Measurements from ENCODE around the gene TTC17. TPM values are rescaled to one million over a fixed set of nuclear protein-coding genes. Genes with fewer than 3 reads are reported as not detected.

The TTC17 gene
- total RNA-seq, 1 donor = 77.4 TPM

DNA sequence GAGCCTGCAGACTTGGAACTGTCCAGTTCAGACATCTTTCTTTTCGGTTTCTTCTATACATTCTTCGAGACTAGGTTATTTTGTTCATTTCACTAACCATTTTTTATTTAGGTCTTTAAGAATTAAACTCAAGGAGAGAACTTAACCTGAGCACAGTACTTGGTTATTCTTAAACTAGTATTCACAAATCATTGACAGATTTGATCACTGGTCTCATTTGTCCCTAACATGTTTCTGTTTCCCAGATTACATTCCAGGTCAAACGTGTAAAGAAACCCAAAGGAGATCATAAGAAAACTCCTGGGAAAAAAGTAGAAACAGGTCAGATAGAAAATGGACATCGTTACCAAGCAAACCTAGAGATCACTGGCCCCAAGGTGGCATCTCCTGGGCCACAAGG, 85.1 kb downstream of the TTC17 start:
- H2AFZ ChIP-seq (ENCODE audit: low read length) = no peak overlapping the region
- no peaks in the 10 kb centered on the region for H3K27me3 ChIP-seq (ENCODE audit: insufficient read depth, low read length)
- H3K4me2 ChIP-seq (ENCODE audit: insufficient read depth, low read length) = no peak overlapping the region
- H3K4me3 ChIP-seq (ENCODE audit: insufficient read depth, low read length) = no peak overlapping the region
- no peaks in the 10 kb centered on the region for H3K79me2 ChIP-seq (ENCODE audit: insufficient read depth, low read length)
- no peaks in the 10 kb centered on the region for H3K4me1 ChIP-seq (ENCODE audit: insufficient read depth, low read length)
- H4K20me1 ChIP-seq (ENCODE audit: insufficient read depth, low read length) = no peaks in the 10 kb centered on the region
- H3K27ac ChIP-seq (ENCODE audit: low read depth, low read length) = no peak overlapping the region
- TF ChIP-seq, protein P1, sequence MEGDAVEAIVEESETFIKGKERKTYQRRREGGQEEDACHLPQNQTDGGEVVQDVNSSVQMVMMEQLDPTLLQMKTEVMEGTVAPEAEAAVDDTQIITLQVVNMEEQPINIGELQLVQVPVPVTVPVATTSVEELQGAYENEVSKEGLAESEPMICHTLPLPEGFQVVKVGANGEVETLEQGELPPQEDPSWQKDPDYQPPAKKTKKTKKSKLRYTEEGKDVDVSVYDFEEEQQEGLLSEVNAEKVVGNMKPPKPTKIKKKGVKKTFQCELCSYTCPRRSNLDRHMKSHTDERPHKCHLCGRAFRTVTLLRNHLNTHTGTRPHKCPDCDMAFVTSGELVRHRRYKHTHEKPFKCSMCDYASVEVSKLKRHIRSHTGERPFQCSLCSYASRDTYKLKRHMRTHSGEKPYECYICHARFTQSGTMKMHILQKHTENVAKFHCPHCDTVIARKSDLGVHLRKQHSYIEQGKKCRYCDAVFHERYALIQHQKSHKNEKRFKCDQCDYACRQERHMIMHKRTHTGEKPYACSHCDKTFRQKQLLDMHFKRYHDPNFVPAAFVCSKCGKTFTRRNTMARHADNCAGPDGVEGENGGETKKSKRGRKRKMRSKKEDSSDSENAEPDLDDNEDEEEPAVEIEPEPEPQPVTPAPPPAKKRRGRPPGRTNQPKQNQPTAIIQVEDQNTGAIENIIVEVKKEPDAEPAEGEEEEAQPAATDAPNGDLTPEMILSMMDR (IDR thresholded peaks at IDR 0.05; ENCODE audit: extremely low read depth, low read depth, low read length) = no peak
- no peaks in the 10 kb centered on the region for H3K9me3 ChIP-seq (ENCODE audit: low read depth, low read length)
- DNase-seq (ENCODE audit: insufficient read length, low spot score, missing footprints) = no peak
- H3K36me3 ChIP-seq (ENCODE audit: insufficient read depth, low read length) = peaks cover 47% of the 10 kb centered on the region

DNA sequence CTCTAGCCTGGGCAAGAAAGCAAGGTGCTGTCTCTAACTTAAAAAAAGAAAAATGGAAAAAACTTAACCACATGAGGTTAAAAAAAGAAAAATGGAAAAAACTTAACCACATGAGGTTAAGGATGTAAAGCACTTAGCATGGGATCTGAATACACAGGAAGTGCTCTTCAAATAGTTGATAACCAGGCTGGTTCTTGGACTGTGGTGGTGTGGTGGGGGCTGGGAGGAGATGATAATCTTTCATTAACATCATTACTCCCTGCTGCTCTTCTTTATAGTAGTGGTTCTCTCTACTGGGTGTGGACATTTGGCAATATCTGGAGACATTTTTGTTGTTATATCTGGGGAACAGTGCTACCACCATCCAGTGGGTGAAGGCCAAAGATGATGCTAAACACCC, 88.4 kb downstream of the TTC17 start:
- Histone ChIP-seq H3K27me3 (ENCODE audit: insufficient read depth, low read length) (no peaks in the 10 kb centered on the region), H4K20me1 (ENCODE audit: insufficient read depth, low read length) (no peaks in the 10 kb centered on the region), H3K4me3 (ENCODE audit: insufficient read depth, low read length) (no peak overlapping the region), H3K4me2 (ENCODE audit: insufficient read depth, low read length) (no peak overlapping the region), H3K4me1 (ENCODE audit: insufficient read depth, low read length) (no peaks in the 10 kb centered on the region), H3K9me3 (ENCODE audit: low read depth, low read length) (no peaks in the 10 kb centered on the region), H3K36me3 (ENCODE audit: insufficient read depth, low read length) (peaks cover 55% of the 10 kb centered on the region), H3K27ac (ENCODE audit: low read depth, low read length) (no peak overlapping the region), H2AFZ (ENCODE audit: low read length) (no peak overlapping the region), H3K79me2 (ENCODE audit: insufficient read depth, low read length) (no peaks in the 10 kb centered on the region)
- TF ChIP-seq, protein P1 (IDR thresholded peaks at IDR 0.05; ENCODE audit: extremely low read depth, low read depth, low read length) = no peak
- no peak for DNase-seq (ENCODE audit: insufficient read length, low spot score, missing footprints)

DNA sequence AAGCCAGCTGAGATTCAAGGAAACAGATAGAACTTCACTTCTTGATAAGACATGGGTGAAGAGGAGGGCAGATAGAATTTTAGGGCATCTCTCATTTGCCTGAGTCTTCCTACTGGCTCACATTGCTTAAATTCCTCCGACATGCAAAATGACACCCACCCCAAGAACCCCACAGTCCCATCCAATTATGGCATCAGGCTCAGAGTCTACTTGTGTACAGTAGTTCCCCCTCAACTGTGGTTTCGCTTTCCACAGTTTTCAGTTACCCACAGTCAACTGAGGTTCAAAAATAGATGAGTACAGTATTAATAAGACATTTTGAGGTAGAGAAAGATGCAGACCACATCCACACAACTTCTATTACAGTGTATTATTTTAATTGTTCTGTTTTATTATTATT, 99.8 kb downstream of the TTC17 start:
- no peak overlapping the region for H2AFZ ChIP-seq (ENCODE audit: low read length)
- H3K27ac ChIP-seq (ENCODE audit: low read depth, low read length) = no peak overlapping the region
- H3K4me2 ChIP-seq (ENCODE audit: insufficient read depth, low read length) = no peak overlapping the region
- no peaks in the 10 kb centered on the region for H4K20me1 ChIP-seq (ENCODE audit: insufficient read depth, low read length)
- no peaks in the 10 kb centered on the region for H3K27me3 ChIP-seq (ENCODE audit: insufficient read depth, low read length)
- no peaks in the 10 kb centered on the region for H3K9me3 ChIP-seq (ENCODE audit: low read depth, low read length)
- TF ChIP-seq, protein P1 (IDR thresholded peaks at IDR 0.05; ENCODE audit: extremely low read depth, low read depth, low read length) = no peak
- peaks cover 15% of the 10 kb centered on the region for H3K36me3 ChIP-seq (ENCODE audit: insufficient read depth, low read length)
- no peak overlapping the region for H3K4me3 ChIP-seq (ENCODE audit: insufficient read depth, low read length)
- no peak for DNase-seq (ENCODE audit: insufficient read length, low spot score, missing footprints)
- H3K4me1 ChIP-seq (ENCODE audit: insufficient read depth, low read length) = no peaks in the 10 kb centered on the region
- no peaks in the 10 kb centered on the region for H3K79me2 ChIP-seq (ENCODE audit: insufficient read depth, low read length)

DNA sequence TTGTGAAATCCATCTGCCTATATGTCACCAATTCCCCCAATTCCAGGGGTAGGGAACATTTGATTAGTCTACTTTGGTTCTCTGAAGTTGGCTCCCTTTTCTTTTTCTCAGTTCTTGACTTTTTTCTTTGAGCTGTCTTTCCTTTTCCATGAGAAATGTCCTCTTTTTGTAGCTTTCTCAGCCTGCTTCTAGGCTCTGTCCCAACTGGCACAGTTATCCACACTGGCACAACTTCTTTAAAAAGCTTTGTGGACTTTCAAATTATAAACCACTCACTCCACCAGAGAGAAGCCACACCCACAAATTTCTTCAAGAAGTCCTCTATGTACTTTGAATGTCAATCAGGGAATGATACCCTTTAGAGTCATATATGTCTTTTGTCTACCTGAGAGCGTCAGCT, 100.5 kb downstream of the TTC17 start:
- Histone ChIP-seq H3K4me2 (ENCODE audit: insufficient read depth, low read length) (no peak overlapping the region), H2AFZ (ENCODE audit: low read length) (no peak overlapping the region), H4K20me1 (ENCODE audit: insufficient read depth, low read length) (no peaks in the 10 kb centered on the region), H3K36me3 (ENCODE audit: insufficient read depth, low read length) (peaks cover 13% of the 10 kb centered on the region), H3K4me1 (ENCODE audit: insufficient read depth, low read length) (no peaks in the 10 kb centered on the region), H3K79me2 (ENCODE audit: insufficient read depth, low read length) (no peaks in the 10 kb centered on the region), H3K27ac (ENCODE audit: low read depth, low read length) (no peak overlapping the region), H3K4me3 (ENCODE audit: insufficient read depth, low read length) (no peak overlapping the region), H3K27me3 (ENCODE audit: insufficient read depth, low read length) (no peaks in the 10 kb centered on the region), H3K9me3 (ENCODE audit: low read depth, low read length) (no peaks in the 10 kb centered on the region)
- DNase-seq (ENCODE audit: insufficient read length, low spot score, missing footprints) = no peak
- TF ChIP-seq, protein P1 (IDR thresholded peaks at IDR 0.05; ENCODE audit: extremely low read depth, low read depth, low read length) = no peak

Data from osteoblast (primary cell).